ENCODE measurements around the gene MDGA2. TPM values are rescaled to one million over a fixed set of nuclear protein-coding genes. Genes with fewer than 3 reads are reported as not detected.

The MDGA2 gene
- total and polyA plus RNA-seq, 2 of the 4 experiments (the other 2 are of a cell fraction) = 0.02 TPM; not detected in 1

DNA sequence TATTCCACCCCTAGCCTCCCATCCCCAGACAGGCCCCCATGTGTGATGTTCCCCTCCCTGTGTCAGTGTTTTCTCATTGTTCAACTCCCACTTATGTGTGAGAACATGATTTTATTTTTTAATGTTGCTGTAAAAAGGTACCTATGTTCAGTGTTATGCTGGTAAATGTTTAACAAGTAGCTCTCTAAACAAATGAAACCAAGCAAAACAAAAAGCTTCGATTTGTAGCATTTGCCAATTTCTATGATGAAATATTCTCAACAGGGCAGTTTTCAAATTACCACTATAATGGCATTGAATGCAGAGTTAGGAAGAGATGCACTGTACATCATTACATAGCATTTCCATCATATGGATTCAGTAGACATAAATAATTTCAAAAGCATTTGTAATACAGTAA is 410.6 kb downstream of the MDGA2 start:
- Histone ChIP-seq H3K27me3 (ENCODE audit: control insufficient read depth, insufficient read depth, low read length) (no peaks in the 10 kb centered on the region), H3K27ac (ENCODE audit: insufficient read depth, low read length) (no peak overlapping the region), H3K9me1 (ENCODE audit: insufficient read depth, low read length) (no peaks in the 10 kb centered on the region), H3K56ac (ENCODE audit: extremely low read depth, insufficient read depth, low read length) (no peak overlapping the region), H2BK20ac (ENCODE audit: low read depth, low read length) (no peak overlapping the region), H4K8ac (ENCODE audit: low read depth in 2 of 2, low read length in 2 of 2) (no peak overlapping the region), H3K9ac (ENCODE audit: low read depth, low read length) (no peak overlapping the region), H4K91ac (ENCODE audit: insufficient read depth, low read depth, low read length) (no peak overlapping the region), H3K36me3 (ENCODE audit: control insufficient read depth, insufficient read depth, low read length) (no peaks in the 10 kb centered on the region), H3K18ac (ENCODE audit: low read depth, low read length) (no peak overlapping the region), H2AK9ac (replicated peaks; ENCODE audit: low read depth, low read length, poor library complexity) (no peak overlapping the region), H3K14ac (replicated peaks; ENCODE audit: low read depth, low read length) (no peak overlapping the region), H2AK5ac (ENCODE audit: low read depth, low read length) (no peak overlapping the region), H2BK15ac (ENCODE audit: low read depth, low read length) (no peak overlapping the region), H2AFZ (replicated peaks; ENCODE audit: low read length, poor library complexity) (no peak overlapping the region), H2BK120ac (ENCODE audit: low read depth, low read length) (no peak overlapping the region), H3K4me3 (ENCODE audit: insufficient read depth, low read depth, low read length) (no peak overlapping the region), H4K20me1 (ENCODE audit: insufficient read depth, low read length) (no peaks in the 10 kb centered on the region), H3K4ac (ENCODE audit: low read depth, low read length) (no peak overlapping the region), H3K79me1 (ENCODE audit: low read depth in 1 of 2, low read length in 2 of 2) (no peaks in the 10 kb centered on the region), H3K9me3 (ENCODE audit: control insufficient read depth, insufficient read depth, low read length) (no peaks in the 10 kb centered on the region), H2BK5ac (ENCODE audit: low read depth, low read length, poor library complexity, severe bottlenecking) (no peak overlapping the region), H3K23ac (ENCODE audit: low read depth, low read length) (no peak overlapping the region), H3K4me2 (ENCODE audit: low read depth, low read length) (no peak overlapping the region), H3K4me1 (ENCODE audit: control insufficient read depth, insufficient read depth, low read length) (no peaks in the 10 kb centered on the region), H4K5ac (ENCODE audit: low read depth, low read length) (no peak overlapping the region)
- no TSS peak for BruUV-seq (replicated peaks)
- ChIA-PET CTCF (no interaction called here), POLR2A (ENCODE audit: unreplicated experiment) (no interaction called here)
- dilution Hi-C loops (cut with HindIII; ENCODE audit: low sequenced_read_pairs, unreplicated experiment) (no loop called here), in situ Hi-C loops (cut with MboI; ENCODE audit: low sequenced_read_pairs) (no loop called here), intact Hi-C loops (cut with micrococcal nuclease) (no loop called here)
- WGBS, 2 experiments (ENCODE audit: extremely low coverage in 2 of 2, insufficient read length in 1 of 2) = no CpG with 5 or more reads among the region's 1 CpG
- no peak for TF ChIP-seq MAZ (IDR thresholded peaks at IDR 0.05; ENCODE audit: borderline replicate concordance, low read depth, low read length)
- TF ChIP-seq RFX5 (IDR thresholded peaks at IDR 0.05; ENCODE audit: low read depth, low read length) = no peak
- TF ChIP-seq RAD21 (IDR thresholded peaks at IDR 0.05; ENCODE audit: low read length) = no peak
- TF ChIP-seq FOS (IDR thresholded peaks at IDR 0.05; ENCODE audit: low read depth, low read length) = no peak
- no peak for TF ChIP-seq RCOR1 (IDR thresholded peaks at IDR 0.05; ENCODE audit: insufficient replicate concordance, low read length)
- no peak for TF ChIP-seq MAFK (IDR thresholded peaks at IDR 0.05; ENCODE audit: low read depth, low read length)
- no peak for TF ChIP-seq NFE2L2 (IDR thresholded peaks at IDR 0.05; ENCODE audit: low read depth, low read length)
- TF ChIP-seq, protein P1, sequence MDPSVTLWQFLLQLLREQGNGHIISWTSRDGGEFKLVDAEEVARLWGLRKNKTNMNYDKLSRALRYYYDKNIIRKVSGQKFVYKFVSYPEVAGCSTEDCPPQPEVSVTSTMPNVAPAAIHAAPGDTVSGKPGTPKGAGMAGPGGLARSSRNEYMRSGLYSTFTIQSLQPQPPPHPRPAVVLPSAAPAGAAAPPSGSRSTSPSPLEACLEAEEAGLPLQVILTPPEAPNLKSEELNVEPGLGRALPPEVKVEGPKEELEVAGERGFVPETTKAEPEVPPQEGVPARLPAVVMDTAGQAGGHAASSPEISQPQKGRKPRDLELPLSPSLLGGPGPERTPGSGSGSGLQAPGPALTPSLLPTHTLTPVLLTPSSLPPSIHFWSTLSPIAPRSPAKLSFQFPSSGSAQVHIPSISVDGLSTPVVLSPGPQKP (IDR thresholded peaks at IDR 0.05; ENCODE audit: borderline replicate concordance, low read depth, low read length) = no peak
- TF ChIP-seq POLR2A (IDR thresholded peaks at IDR 0.05; ENCODE audit: low read depth, low read length) = no peak
- TF ChIP-seq, protein P2, sequence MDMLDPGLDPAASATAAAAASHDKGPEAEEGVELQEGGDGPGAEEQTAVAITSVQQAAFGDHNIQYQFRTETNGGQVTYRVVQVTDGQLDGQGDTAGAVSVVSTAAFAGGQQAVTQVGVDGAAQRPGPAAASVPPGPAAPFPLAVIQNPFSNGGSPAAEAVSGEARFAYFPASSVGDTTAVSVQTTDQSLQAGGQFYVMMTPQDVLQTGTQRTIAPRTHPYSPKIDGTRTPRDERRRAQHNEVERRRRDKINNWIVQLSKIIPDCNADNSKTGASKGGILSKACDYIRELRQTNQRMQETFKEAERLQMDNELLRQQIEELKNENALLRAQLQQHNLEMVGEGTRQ (IDR thresholded peaks at IDR 0.05; ENCODE audit: low read depth, low read length) = no peak
- TF ChIP-seq CEBPB (IDR thresholded peaks at IDR 0.05; ENCODE audit: low read depth, low read length) = no peak
- no peak for TF ChIP-seq CHD1 (IDR thresholded peaks at IDR 0.05; ENCODE audit: low read depth, low read length)
- TF ChIP-seq, protein P3, sequence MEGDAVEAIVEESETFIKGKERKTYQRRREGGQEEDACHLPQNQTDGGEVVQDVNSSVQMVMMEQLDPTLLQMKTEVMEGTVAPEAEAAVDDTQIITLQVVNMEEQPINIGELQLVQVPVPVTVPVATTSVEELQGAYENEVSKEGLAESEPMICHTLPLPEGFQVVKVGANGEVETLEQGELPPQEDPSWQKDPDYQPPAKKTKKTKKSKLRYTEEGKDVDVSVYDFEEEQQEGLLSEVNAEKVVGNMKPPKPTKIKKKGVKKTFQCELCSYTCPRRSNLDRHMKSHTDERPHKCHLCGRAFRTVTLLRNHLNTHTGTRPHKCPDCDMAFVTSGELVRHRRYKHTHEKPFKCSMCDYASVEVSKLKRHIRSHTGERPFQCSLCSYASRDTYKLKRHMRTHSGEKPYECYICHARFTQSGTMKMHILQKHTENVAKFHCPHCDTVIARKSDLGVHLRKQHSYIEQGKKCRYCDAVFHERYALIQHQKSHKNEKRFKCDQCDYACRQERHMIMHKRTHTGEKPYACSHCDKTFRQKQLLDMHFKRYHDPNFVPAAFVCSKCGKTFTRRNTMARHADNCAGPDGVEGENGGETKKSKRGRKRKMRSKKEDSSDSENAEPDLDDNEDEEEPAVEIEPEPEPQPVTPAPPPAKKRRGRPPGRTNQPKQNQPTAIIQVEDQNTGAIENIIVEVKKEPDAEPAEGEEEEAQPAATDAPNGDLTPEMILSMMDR (conservative IDR thresholded peaks at IDR 0.05; ENCODE audit: low read depth, low read length) = no peak
- TF ChIP-seq MXI1 (IDR thresholded peaks at IDR 0.05; ENCODE audit: borderline replicate concordance, low read depth, low read length) = no peak
- TF ChIP-seq BHLHE40 (IDR thresholded peaks at IDR 0.05; ENCODE audit: low read depth, low read length) = no peak
- no peak for TF ChIP-seq SMC3 (IDR thresholded peaks at IDR 0.05; ENCODE audit: low read depth, low read length)
- DNase-seq (no peak), ATAC-seq (ENCODE audit: low read depth) (no peak)

Measured in IMR-90 (cell line).